ENCODE data around the gene LAD1. TPM values are rescaled to one million over a fixed set of nuclear protein-coding genes. Genes with fewer than 3 reads are reported as not detected.

Gene LAD1
- total and polyA plus RNA-seq, 2 of the 4 experiments (the other 2 are of a cell fraction) = under 0.01 to 0.07 TPM

DNA sequence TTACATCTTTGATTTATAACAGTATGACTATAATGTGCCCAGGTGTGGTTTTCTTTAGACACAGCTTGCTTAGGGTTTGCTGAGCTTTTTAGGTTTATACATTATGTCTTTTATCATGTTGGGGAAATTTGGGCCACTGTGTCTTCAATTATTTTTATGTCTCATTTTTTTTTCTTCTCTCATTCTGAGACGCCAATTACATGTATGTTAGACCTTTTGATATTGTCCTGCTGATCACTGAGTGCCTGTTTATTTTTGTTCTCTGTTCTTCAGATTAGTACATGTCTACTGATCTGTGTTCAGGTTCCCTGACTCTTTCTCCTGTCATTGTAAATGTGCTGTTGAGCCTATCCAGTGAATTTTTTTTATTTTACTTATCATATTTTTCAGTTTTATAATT lies 57.7 kb downstream of the LAD1 start:
- Histone ChIP-seq H3K79me1 (ENCODE audit: low read depth in 1 of 2, low read length in 2 of 2) (no peaks in the 10 kb centered on the region), H3K4me3 (ENCODE audit: insufficient read depth, low read depth, low read length) (no peak overlapping the region), H3K36me3 (ENCODE audit: control insufficient read depth, insufficient read depth, low read length) (no peaks in the 10 kb centered on the region), H2BK5ac (ENCODE audit: low read depth, low read length, poor library complexity, severe bottlenecking) (no peak overlapping the region), H4K20me1 (ENCODE audit: insufficient read depth, low read length) (no peaks in the 10 kb centered on the region), H3K23ac (ENCODE audit: low read depth, low read length) (no peak overlapping the region), H4K5ac (ENCODE audit: low read depth, low read length) (no peak overlapping the region), H3K4me2 (ENCODE audit: low read depth, low read length) (no peak overlapping the region), H2AFZ (replicated peaks; ENCODE audit: low read length, poor library complexity) (no peak overlapping the region), H3K9ac (ENCODE audit: low read depth, low read length) (no peak overlapping the region), H2AK5ac (ENCODE audit: low read depth, low read length) (no peak overlapping the region), H3K4me1 (ENCODE audit: control insufficient read depth, insufficient read depth, low read length) (no peaks in the 10 kb centered on the region), H2BK120ac (ENCODE audit: low read depth, low read length) (no peak overlapping the region), H4K8ac (ENCODE audit: low read depth in 2 of 2, low read length in 2 of 2) (no peak overlapping the region), H3K14ac (replicated peaks; ENCODE audit: low read depth, low read length) (no peak overlapping the region), H3K4ac (ENCODE audit: low read depth, low read length) (no peak overlapping the region), H3K56ac (ENCODE audit: extremely low read depth, insufficient read depth, low read length) (no peak overlapping the region), H3K27me3 (ENCODE audit: control insufficient read depth, insufficient read depth, low read length) (peaks cover 52% of the 10 kb centered on the region), H2AK9ac (replicated peaks; ENCODE audit: low read depth, low read length, poor library complexity) (no peak overlapping the region), H4K91ac (ENCODE audit: insufficient read depth, low read depth, low read length) (no peak overlapping the region), H3K9me3 (ENCODE audit: control insufficient read depth, insufficient read depth, low read length) (peaks cover 16% of the 10 kb centered on the region; the same call in 1 of the 2 replicates), H2BK20ac (ENCODE audit: low read depth, low read length) (no peak overlapping the region), H2BK15ac (ENCODE audit: low read depth, low read length) (no peak overlapping the region), H3K27ac (ENCODE audit: insufficient read depth, low read length) (no peak overlapping the region), H3K18ac (ENCODE audit: low read depth, low read length) (no peak overlapping the region), H3K9me1 (ENCODE audit: insufficient read depth, low read length) (no peaks in the 10 kb centered on the region)
- ChIA-PET CTCF (no interaction called here), POLR2A (ENCODE audit: unreplicated experiment) (no interaction called here)
- dilution Hi-C loops (cut with HindIII; ENCODE audit: low sequenced_read_pairs, unreplicated experiment) (no loop called here), intact Hi-C loops (cut with micrococcal nuclease) (no loop called here), in situ Hi-C loops (cut with MboI; ENCODE audit: low sequenced_read_pairs) (no loop called here)
- ATAC-seq (ENCODE audit: low read depth) = no peak
- no TSS peak for BruUV-seq (replicated peaks)
- no CpG with 5 or more reads among the region's 1 CpG for WGBS, 2 experiments (ENCODE audit: extremely low coverage in 2 of 2, insufficient read length in 1 of 2)
- TF ChIP-seq MXI1 (IDR thresholded peaks at IDR 0.05; ENCODE audit: borderline replicate concordance, low read depth, low read length) (no peak), RAD21 (IDR thresholded peaks at IDR 0.05; ENCODE audit: low read length) (no peak), RCOR1 (IDR thresholded peaks at IDR 0.05; ENCODE audit: insufficient replicate concordance, low read length) (no peak), MAFK (IDR thresholded peaks at IDR 0.05; ENCODE audit: low read depth, low read length) (no peak), FOS (IDR thresholded peaks at IDR 0.05; ENCODE audit: low read depth, low read length) (no peak), RFX5 (IDR thresholded peaks at IDR 0.05; ENCODE audit: low read depth, low read length) (no peak), ELK1 (IDR thresholded peaks at IDR 0.05; ENCODE audit: borderline replicate concordance, low read depth, low read length) (no peak)
- DNase-seq = no peak
